Glutamatergic neuron (in vitro differentiated cells): Measurements from ENCODE around the gene TMEM134. TPM values are rescaled to one million over a fixed set of nuclear protein-coding genes. Genes with fewer than 3 reads are reported as not detected.
A peak's percentile ranks its signal among the peaks of the same experiment; 100 is the strongest.

Experiments
- DNase-seq: peaks from one replicate; pipeline ENCODE4 v3.0.0; 2022
- H3K27ac Mint-ChIP-seq: one replicate; pipeline ENCODE4 v1.8.0; 2020; ENCODE audit warnings: mild to moderate bottlenecking, mixed read lengths, inconsistent platforms; ENCODE audit not compliant: unreplicated experiment
- H3K27me3 Mint-ChIP-seq: one replicate; pipeline ENCODE4 v1.8.0; 2020; ENCODE audit warnings: mild to moderate bottlenecking, moderate library complexity, mixed read lengths, inconsistent platforms; ENCODE audit not compliant: unreplicated experiment
- H3K36me3 Mint-ChIP-seq: one replicate; pipeline ENCODE4 v1.8.0; 2020; ENCODE audit warnings: mild to moderate bottlenecking, mixed read lengths, inconsistent platforms; ENCODE audit not compliant: unreplicated experiment
- H3K4me1 Mint-ChIP-seq: one replicate; pipeline ENCODE4 v1.8.0; 2020; ENCODE audit warnings: mild to moderate bottlenecking, low read depth, mixed read lengths, inconsistent platforms; ENCODE audit not compliant: unreplicated experiment
- H3K4me3 Mint-ChIP-seq: one replicate; pipeline ENCODE4 v1.8.0; 2020; ENCODE audit warnings: mild to moderate bottlenecking, mixed read lengths, inconsistent platforms; ENCODE audit not compliant: unreplicated experiment
- H3K9me3 Mint-ChIP-seq: one replicate; pipeline ENCODE4 v1.8.0; 2020; ENCODE audit warnings: mild to moderate bottlenecking, moderate library complexity, mixed read lengths, inconsistent platforms; ENCODE audit not compliant: unreplicated experiment
- CTCF ChIP-seq: fragments of 200-600 bp; sonication (generic); IDR thresholded peaks from one replicate; pipeline ENCODE4 v1.5.0; 2021; ENCODE audit not compliant: partially characterized antibody, unreplicated experiment
- total RNA-seq: library from RNA; stranded (reverse); fragmentation: NEBNext Ultra II Directional; extraction: Animal tissue kit (Norgen Biotek cat#: 25700); gene quantifications from one replicate; pipeline ENCODE4 v1.2.1, GENCODE V29; 2021; ENCODE audit not compliant: unreplicated experiment

The TMEM134 gene
- total RNA-seq, 1 donor from 2014 or later, result 41.9 TPM

DNA sequence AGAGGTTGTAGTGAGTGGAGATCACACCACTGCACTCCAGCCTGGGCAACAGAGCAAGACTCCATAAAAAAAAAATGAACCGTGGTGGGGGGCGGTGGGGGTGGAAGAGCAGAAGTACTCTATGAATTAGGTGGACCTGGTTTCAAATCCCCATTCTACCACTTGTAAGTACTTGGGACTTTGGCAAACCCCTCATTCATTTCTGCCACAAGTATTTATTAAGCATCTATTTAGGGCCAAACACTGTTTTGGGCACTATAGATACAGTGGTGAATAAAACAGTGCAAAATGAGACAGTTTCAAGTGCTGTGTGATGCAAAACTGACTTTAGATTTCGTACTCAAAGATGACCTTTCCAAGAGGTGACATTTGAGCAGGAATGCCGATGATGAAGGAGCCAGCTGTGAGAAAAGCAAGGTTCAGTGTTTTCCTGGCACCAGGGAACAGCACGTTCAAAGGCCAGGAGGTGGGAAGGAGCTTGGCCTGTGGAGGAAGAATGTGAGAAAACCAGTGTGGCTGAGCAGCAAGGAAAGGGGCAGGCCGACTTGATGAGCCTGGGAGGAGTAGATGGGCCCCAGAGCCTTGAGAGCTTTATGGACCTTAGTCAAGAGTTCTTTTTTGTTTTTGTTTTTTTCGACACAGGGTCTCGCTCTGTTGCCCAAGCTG, 1.4 kb upstream of the TMEM134 start:
- Mint-ChIP-seq H3K4me3 (peak overlapping the region; percentile 61), H3K36me3 (no peaks in the 10 kb centered on the region), H3K9me3 (peaks cover 7% of the 10 kb centered on the region), H3K4me1 (peaks cover 4% of the 10 kb centered on the region), H3K27ac (no peak overlapping the region), H3K27me3 (peaks cover 8% of the 10 kb centered on the region)
- no peak for TF ChIP-seq CTCF
- no peak for DNase-seq

- H3K4me3 Mint-ChIP-seq, result peak overlapping the region; percentile 75
- H3K27me3 Mint-ChIP-seq, result peaks cover 8% of the 10 kb centered on the region
- DNase-seq, result no peak
- no peak overlapping the region for H3K27ac Mint-ChIP-seq
- H3K4me1 Mint-ChIP-seq, result peaks cover 4% of the 10 kb centered on the region
- peaks cover 7% of the 10 kb centered on the region for H3K9me3 Mint-ChIP-seq
- TF ChIP-seq CTCF, result no peak
- no peaks in the 10 kb centered on the region for H3K36me3 Mint-ChIP-seq
Observed at GRCh38 chr11:67469508-67469811, 409 bp upstream of the TMEM134 start.

GRCh38 chr11:67468456-67468758, 644 bp downstream of the TMEM134 start:
- no peak for TF ChIP-seq CTCF
- Mint-ChIP-seq H3K4me1 (peaks cover 4% of the 10 kb centered on the region), H3K4me3 (peak overlapping the region; percentile 89), H3K27ac (peak overlapping the region; percentile 84), H3K27me3 (peaks cover 8% of the 10 kb centered on the region), H3K9me3 (peaks cover 7% of the 10 kb centered on the region), H3K36me3 (no peaks in the 10 kb centered on the region)
- DNase-seq, result no peak

GRCh38 chr11:67468056-67468455, 995 bp downstream of the TMEM134 start:
- H3K4me1 Mint-ChIP-seq, result peaks cover 4% of the 10 kb centered on the region
- H3K4me3 Mint-ChIP-seq, result peak overlapping the region; percentile 89
- no peak for DNase-seq
- H3K9me3 Mint-ChIP-seq, result peaks cover 7% of the 10 kb centered on the region
- no peaks in the 10 kb centered on the region for H3K36me3 Mint-ChIP-seq
- peaks cover 8% of the 10 kb centered on the region for H3K27me3 Mint-ChIP-seq
- TF ChIP-seq CTCF, result no peak
- H3K27ac Mint-ChIP-seq, result peak overlapping the region; percentile 84

DNA sequence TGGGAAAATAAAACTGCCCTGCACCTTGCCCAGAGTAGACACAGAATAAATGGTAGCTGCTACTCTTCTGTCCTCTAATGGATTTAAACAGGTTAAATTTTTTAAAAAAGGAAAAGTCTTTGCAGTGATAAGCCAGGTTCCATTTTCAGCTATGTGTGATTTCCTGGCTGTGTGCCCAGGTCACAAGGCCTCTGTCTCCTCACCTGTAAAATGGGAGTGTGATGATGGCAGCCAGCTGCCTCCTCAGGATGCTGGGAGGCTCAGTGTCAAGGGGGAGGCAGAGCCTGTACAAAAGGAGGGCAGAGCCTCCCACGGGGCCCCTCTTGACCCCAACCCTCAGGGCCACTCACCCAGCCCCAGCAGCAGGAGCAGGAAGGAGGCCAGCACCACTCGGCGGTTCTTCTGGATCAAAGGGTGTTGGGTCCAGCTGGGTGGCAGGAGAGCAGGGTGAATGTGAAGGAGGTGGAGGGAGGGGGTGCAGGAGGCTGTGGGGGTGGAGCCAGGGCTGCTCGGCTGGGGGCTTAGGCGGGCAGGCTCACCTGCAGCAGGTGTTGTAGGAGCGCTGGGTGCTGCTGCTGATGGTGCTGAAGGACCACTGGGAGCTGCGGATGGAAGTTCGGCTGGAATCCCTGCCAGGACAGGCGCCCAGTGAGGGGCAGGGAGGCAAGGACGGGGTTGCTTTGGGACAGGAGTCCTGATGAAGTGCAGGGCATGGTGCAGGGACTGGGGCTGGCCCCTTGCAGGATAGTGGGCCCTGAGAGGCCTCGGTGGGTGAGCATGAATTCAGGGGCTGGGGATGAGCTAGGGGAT, 1.9 kb downstream of the TMEM134 start:
- no peak for TF ChIP-seq CTCF
- Mint-ChIP-seq H3K36me3 (no peaks in the 10 kb centered on the region), H3K27me3 (peaks cover 8% of the 10 kb centered on the region), H3K4me1 (peaks cover 4% of the 10 kb centered on the region), H3K27ac (no peak overlapping the region), H3K9me3 (peaks cover 7% of the 10 kb centered on the region), H3K4me3 (peak overlapping the region; percentile 89)
- DNase-seq, result no peak
